LoVo (cell line): ENCODE data around the gene UGT1A3.

Source experiments
- DNase-seq: peaks from one replicate; pipeline ENCODE4 v3.0.0-alpha.2; 2016; ENCODE audit warnings: low spot score

UGT1A3 gene

GRCh38 chr2:233796254-233796653 is 67.4 kb downstream of the UGT1A3 start:
- DNase-seq, result no peak

GRCh38 chr2:233798335-233799086 is 69.7 kb downstream of the UGT1A3 start:
- DNase-seq, result no peak

GRCh38 chr2:233799087-233799665 is 70.3 kb downstream of the UGT1A3 start:
- DNase-seq, result no peak

GRCh38 chr2:233799716-233800115 is 70.9 kb downstream of the UGT1A3 start:
- no peak for DNase-seq

- no peak for DNase-seq
Observed at GRCh38 chr2:233800208-233800607, 71.4 kb downstream of the UGT1A3 start.

GRCh38 chr2:233801357-233802131 is 72.7 kb downstream of the UGT1A3 start:
- no peak for DNase-seq

- no peak for DNase-seq
Observed at GRCh38 chr2:233802132-233802815, 73.4 kb downstream of the UGT1A3 start.

- DNase-seq, result no peak
Observed at GRCh38 chr2:233803292-233803911, 74.6 kb downstream of the UGT1A3 start.

GRCh38 chr2:233803994-233804393 is 75.2 kb downstream of the UGT1A3 start:
- DNase-seq, result no peak

GRCh38 chr2:233807215-233807865 is 78.5 kb downstream of the UGT1A3 start:
- no peak for DNase-seq

- no peak for DNase-seq
Observed at GRCh38 chr2:233807966-233808935, 79.4 kb downstream of the UGT1A3 start.

- no peak for DNase-seq
Observed at GRCh38 chr2:233810385-233810784, 81.5 kb downstream of the UGT1A3 start.

- DNase-seq, result no peak
Observed at GRCh38 chr2:233811087-233811486, 82.2 kb downstream of the UGT1A3 start.

GRCh38 chr2:233811732-233812131 is 82.9 kb downstream of the UGT1A3 start:
- DNase-seq, result no peak

GRCh38 chr2:233813236-233814055 is 84.6 kb downstream of the UGT1A3 start:
- DNase-seq, result no peak

GRCh38 chr2:233814056-233814835 is 85.4 kb downstream of the UGT1A3 start:
- DNase-seq, result no peak

GRCh38 chr2:233815861-233816260 is 87.0 kb downstream of the UGT1A3 start:
- no peak for DNase-seq

- no peak for DNase-seq
Observed at GRCh38 chr2:233816334-233816733, 87.5 kb downstream of the UGT1A3 start.

- no peak for DNase-seq
Observed at GRCh38 chr2:233816771-233817170, 87.9 kb downstream of the UGT1A3 start.
